ENCODE results near the gene TEC.

Gene TEC

DNA sequence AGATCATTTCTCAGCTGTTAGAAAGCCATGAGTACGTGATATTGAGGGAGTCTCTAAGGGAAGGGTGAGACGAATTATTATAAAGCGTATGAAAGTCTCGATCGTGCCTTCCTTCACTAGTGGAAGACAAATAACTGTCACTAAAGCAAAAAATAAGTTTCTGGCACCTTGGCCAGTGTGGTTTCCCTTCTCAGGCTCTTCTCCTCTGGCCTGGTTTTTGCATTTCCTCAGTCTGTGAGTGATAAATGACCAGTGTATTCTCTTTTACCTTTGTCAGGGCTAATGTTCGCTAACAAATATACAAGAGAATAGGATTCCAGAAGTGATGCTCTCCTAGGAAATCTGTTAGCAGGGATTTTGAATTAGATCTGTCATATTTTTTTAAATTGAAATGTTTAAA, 155.2 kb downstream of the TEC start:
- DNase-seq, result no peak

DNA sequence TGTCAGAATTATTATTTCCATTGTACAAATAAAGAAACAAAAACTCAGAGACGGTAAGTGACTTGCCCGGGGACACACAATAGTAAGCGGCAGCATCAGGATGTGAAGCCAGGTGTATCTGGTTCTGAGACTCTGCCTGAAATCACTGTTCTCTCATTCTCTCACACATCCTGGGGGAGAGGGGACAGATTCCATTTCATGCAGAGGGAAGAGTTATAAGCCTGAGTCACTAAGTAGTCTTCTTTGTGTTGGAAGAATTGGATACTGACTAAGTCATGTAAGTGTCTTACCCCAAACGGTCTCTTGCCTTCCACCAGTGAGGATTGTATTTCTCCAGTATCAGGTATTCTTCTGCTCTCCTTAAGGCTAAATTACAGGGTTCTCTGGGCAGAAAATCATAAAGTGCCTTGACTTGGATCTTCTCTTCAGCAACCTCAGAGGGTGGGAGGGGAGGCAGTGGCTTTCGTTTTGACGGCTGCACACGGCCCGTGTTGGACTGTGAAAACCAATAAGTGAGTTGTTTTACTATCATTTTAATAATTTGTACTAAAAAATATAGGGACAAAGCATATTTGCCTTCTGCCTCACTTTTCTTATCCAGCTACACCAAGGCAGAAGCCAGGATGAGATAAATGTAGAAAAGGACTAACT, 157.5 kb downstream of the TEC start:
- DNase-seq, result no peak

DNA sequence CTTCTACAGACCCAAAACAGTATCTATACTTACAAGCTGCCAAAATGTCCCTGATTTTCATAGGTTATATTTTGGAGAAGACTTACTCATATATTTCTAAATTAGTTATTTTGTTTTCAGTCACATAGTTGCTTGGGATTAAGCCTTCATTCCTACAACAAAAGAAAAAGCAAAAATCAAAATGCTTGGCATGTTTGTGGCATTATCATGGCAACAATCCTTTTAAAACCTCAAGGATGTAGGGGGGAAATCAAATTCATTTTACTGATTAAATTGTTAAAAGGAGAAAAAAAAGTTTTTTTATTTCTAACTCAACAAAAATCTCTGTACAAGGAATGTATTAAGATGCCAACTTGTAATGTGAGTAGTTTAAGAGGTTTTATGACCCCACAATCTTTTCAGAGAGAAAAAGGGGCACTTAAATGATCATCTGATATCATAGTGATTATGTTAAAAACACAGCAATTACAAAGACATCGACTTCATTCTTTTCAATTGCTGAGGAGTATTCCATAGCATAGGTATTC, 159.1 kb downstream of the TEC start:
- DNase-seq, result no peak

DNA sequence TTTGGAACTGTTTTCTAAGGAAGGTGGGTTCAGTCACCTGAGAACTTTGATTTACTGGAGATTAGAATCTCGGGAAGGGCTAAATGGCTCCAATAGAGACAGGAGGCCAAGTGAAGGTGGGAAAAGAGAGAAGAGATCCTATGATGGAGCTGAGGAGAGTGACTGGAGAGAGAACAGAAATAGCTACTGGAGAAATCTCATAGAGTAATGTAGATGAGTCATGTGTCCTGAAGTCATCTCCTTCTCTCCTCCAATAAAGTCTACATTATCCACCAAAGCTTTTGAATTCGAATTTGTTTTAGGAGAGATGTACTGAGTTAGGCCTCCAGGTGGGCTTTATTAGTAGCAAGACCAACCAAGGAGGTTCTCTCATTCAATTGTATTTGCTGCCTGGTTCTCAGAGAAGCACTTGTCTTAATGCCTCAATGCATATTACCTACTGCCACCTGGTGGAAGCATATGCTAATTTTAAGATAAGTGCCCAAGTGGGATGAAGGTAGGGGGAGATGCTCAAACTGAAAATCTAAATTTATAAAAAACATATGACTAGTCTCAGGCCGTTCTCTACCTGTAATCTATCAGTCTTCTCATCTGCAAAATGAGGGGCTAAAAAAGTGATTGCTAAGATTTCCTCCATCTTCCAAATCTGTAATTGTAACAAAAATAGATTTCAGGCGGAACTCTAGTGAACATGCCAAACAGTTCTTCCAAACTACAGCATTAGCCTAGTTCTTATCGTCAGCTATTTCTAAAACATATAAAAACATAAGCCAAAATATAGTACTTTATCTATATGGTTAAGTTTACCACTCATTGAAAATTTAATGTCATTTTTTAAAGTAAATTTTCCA, 160.0 kb downstream of the TEC start:
- DNase-seq, result no peak

DNA sequence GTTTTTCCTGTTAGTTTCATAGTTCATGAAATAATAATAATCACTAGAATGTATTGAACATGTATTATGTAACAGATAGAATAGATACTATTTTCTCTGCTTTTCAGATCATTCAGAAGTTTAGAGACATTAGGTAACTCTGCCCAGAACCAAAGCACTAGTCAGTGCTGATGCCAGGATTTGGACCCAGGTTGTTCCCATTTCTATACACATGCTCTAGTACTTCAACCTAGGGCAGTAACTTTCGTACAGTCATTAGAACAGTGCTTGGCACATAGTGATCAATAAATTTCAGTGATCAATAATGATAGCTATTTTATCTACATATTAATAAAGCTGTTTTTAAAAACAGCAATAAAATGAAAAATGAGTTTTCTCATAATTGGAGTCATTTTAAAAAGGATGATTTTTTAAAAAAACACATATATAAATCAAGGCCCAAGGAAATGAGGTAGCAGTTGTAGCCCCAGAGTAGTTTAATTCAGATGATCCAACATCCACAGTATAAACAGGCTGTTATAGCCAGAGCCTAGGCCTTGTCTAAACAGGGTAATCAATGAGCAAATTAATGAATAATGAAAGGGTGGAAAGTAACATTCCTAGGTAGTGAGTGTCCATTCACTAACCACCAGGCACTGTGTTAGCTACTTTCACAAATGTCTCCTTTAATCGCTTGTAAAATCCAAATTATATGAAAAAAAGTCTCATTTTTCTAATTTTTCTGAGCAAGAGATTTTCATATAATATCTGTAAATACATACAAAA, 161.1 kb downstream of the TEC start:
- DNase-seq, result no peak

DNA sequence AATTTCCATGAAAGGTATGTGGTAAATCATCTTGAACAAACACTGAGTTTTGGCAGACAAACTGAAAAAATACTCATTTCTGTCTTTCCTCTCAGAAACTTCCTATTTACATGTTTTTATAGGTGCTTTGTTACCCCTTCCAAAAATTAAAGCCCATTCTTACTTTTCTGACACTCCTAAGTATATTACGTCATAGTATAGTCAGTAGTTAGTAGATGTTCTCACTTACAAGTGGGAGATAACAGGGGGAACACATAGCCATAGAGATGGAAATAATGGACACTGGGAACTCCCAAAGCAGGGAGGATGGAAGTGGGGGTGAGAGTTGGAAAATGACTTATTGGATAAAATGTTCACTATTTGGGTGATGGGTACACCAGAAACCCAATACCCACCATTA, 164.4 kb downstream of the TEC start:
- DNase-seq, result no peak

DNA sequence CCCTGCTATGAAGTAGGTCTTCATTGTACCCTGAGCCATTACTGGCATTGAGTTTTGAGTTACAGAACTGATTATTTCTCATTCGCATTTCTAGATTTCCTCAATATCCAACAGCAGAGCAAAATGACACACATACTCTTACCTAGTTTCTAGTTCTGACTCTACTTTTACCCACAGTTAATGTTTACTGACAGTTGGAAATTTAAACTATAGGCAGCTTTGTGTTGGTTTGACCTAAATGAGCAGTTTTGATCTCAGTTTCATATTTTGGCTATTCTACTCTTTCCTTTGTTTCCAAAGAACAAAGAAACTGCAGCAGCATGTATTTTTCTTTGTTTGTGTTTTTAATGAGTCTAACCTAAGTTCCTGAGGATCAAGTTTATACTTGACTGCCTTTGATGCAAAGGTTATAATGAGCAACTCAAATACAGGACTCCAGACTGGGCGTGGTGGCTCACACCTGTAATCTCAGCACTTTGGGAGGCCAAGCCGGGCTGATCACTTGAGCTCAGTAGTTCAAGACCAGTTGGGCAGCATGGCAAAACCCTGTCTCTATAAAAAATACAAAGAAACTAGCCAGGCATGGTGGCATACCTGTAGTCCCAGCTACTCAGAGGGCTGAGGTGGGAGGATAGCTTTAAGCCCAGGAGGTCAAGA, 166.0 kb downstream of the TEC start:
- DNase-seq, result no peak

DNA sequence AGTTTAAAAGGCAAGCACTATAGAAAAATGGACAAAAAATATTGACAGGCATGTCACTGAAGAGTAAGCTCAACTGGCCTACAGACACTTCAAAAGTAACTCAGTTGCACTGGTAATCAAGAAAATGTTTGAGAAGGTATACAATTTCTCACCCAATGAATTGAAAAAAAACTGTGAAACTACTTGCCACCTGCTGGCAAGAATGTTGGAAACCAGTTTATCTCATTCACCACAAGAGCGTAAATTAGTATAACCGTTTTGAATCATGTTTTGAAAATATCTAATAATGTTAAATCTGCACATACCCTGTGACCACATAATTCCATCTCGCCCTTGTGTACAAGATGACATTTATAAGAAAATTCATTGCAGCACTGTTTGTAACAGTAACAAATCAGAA, 167.3 kb downstream of the TEC start:
- DNase-seq, result no peak

DNA sequence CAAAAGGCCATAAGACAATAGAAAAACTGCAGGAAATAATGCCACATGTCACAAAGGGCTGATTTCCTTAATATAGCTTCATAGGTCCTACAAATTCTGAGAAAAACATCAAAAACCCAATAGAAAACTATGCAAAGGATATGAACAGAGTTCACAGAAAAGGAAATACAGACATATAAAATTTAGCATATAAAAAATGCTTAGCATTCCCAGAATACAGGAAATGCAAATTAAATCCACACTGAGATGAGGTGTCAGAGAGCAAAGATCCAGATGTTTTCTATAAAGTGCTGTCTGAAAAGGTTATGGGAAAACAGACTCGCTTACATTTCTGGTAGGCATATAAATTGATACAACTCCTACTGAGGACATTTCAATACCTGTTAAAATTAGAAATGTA, 169.4 kb downstream of the TEC start:
- DNase-seq, result no peak

DNA sequence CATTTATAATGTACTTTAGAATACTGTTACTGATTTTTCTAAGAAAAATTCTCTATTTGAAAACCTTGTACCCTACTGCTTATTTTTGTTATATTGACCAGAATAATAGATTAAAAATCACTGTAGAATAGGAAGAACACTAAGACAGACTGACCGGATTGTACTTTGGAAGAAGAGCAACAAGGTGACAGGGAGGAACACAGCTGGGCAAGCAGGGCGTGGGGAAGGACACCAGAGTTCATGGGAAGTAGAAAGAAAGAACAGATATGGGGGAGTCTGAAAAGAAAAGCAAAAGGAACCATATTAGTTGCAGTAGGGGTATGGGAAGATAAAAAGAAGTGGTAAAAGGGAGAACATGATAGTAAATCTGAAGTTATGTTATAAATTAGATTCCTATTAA, 174.2 kb downstream of the TEC start:
- DNase-seq, result no peak

DNA sequence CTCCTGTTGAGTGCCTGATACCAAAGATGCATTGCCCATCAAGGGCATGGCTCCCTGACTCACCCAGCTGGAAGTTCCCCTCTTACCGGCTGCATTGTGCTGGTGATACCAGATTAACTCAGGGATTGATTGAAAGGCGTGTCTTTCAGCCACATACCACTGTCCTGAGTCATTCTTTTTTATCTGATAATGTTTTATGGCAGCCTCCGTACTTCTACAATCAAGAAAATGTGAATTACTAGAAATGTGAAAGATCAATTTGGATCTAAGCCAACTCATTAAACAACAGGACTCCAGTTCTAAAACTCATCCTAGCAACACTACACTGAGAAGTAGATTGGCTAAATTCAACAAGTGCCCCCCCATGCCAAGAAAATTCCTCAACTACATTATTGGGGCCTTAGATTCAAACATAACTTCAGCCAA, 175.6 kb downstream of the TEC start:
- DNase-seq, result peak; percentile 71

DNA sequence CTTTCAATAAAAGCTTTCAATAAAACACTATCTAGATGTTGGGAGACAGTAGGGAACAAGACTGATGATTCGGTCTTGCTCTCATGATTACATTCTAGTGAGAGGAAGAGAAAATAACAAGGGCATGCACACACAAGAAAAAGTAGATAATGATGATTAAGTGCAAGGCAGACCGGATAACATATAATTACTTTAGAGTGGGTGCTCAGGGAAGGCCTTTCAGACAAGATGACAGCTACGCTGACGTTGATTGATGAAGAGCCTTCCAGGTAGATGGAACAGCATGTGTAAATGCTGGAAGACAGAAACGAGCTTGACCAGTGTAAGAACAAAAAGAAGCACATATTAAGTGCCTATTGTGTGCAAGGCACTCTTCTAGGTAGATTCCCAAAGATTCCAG, 179.0 kb downstream of the TEC start:
- no peak for DNase-seq

DNA sequence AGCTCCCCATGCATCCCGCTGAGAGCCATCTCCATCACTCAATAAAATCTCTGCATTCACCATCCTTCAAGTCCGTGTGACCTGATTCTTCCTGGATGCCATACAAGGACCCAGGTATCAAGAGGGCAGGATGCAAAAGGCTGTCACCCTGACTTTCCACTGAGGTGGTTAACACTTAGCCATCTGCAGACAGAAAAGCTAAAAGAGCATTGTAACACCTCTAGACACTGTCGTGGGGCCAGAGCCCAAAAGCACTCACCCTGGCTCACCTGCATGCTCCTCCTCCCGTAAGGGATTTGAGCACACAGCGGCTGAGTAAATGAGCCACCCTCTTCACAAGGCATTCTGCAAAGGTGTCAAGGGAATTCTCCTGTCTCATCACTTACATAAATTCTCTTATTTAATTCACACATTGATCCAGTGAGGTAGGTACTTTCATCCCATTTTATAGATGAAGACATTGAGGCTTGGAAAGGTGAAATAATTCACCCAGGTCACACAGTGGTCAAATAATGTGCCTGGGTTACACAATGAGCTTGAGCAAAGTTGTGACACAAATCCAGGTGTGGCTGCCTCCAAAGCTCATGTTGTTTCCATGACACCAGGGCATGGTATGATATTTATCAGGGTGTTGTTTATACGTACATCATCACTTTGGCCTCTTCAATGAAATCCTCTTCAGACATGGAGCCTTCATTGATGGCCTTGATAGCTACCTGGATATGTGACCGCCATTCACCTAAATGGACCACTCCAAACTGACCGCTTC, 183.6 kb downstream of the TEC start:
- DNase-seq, result no peak

Data from stimulated activated CD4-positive, alpha-beta T cell treated with anti-CD3 and anti-CD28 coated beads, Interleukin-15, amount 100 ng/mL, for 24 hours (primary cell).